ENCODE data around the gene IL3.

GRCh38 chr5:132074091-132074771 lies 13.8 kb downstream of the IL3 start:
- TF ChIP-seq, protein P1, sequence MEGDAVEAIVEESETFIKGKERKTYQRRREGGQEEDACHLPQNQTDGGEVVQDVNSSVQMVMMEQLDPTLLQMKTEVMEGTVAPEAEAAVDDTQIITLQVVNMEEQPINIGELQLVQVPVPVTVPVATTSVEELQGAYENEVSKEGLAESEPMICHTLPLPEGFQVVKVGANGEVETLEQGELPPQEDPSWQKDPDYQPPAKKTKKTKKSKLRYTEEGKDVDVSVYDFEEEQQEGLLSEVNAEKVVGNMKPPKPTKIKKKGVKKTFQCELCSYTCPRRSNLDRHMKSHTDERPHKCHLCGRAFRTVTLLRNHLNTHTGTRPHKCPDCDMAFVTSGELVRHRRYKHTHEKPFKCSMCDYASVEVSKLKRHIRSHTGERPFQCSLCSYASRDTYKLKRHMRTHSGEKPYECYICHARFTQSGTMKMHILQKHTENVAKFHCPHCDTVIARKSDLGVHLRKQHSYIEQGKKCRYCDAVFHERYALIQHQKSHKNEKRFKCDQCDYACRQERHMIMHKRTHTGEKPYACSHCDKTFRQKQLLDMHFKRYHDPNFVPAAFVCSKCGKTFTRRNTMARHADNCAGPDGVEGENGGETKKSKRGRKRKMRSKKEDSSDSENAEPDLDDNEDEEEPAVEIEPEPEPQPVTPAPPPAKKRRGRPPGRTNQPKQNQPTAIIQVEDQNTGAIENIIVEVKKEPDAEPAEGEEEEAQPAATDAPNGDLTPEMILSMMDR (conservative IDR thresholded peaks at IDR 0.05; ENCODE audit: low read length): no peak
- TF ChIP-seq EZH2phosphoT487 (IDR thresholded peaks at IDR 0.05; ENCODE audit: borderline replicate concordance): no peak

All from Loucy (cell line).